NCI-H524 treated with DMSO at 0.1 percent for 48 hours (cell line): ENCODE measurements around the gene ELFN1.
"Not testable (repeated sequence)": the region's sequence is repeated elsewhere in the genome, so short reads cannot be mapped to it uniquely, and the experiment has no call there.

Experiments
- DNase-seq: peaks from one replicate; lab custom pipeline; 2025; lab: John Stamatoyannopoulos, UW

Gene ELFN1

DNA sequence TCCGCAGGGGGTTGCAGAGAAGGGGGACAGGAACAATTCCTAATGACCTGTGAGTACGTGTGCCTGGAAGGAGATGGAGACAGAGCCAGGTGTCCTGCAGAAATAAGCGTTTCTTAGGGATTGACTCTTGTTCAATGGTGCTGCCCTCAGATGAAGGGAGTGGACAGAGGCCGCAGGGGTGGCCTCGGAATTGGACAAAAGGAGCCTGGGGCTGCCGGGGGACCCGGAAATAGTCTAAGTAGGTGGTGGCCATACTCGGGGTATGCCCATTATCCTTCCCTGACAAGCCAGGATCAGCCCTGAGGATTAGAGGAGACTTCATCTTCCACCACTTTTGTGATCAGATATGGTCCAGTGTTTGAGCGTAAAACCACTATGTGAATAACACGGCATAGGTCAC is 39.2 kb downstream of the ELFN1 start:
- no peak for DNase-seq

DNA sequence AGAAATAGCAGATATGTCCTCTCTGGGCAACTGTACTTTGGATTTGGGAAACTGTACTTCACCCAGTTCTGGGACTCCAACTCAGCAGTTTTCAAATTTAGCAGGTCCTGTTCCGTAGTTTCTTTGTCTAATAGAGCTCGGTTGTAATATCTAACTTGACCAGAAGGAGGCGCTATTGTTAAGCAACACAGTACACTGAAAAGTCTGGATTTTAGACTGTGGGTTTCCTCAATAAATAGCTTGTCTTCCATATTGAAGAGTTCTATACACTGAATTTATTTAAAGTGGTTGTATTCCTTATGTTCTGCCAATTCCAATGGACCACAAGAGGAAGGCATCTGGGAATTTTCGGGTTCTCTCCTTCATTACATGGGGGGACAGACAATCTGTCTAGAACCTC is 39.8 kb downstream of the ELFN1 start:
- no peak for DNase-seq

DNA sequence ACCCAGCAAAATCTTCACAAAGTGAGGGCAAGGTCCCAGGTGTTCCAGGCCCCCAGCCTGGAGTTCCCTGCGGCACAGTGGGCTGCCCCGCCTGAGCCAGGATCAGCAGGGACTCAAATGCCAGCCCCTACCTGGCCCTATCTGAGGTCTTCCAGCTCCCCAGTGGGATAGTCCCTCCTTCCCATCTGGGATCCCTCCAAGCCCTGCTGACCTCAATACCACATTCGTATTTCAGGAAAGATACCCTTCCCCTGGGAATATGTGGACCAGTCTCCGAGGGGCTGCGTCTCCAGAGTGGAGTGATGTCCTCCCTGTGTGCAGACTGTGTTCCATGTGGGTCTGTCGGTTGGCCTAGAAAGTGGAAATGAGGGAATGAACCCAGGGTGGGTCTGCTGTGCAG is 40.9 kb downstream of the ELFN1 start:
- DNase-seq = no peak

DNA sequence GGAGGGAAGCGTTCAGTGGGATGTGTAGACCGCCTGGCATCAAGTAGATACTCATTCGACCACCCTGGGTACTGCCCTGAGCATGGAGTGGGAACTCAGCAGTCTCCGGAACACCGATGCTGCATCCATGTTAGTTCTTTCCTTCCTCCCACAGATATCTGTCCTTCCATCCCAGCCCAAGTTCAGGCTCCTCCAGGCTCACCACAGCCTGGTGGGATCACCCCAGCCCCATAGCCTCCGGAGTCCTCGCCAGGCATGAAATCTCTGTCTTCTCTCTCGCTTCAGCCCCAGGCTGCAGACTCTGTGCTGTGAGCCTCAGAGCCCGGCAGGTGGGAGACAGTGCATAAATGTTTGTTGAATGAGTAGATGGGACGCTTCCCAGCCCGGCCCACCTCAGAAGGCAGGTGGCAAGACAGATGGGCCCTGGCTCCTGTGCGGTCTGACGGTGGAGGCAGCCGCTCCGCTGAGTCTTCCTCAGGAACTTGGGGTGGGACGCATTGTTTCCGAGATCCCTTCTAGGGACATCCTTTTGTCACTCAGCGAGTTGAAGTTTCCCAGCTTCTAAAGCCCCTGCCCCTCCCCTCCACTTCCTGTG is 42.9 kb downstream of the ELFN1 start:
- DNase-seq = no peak

DNA sequence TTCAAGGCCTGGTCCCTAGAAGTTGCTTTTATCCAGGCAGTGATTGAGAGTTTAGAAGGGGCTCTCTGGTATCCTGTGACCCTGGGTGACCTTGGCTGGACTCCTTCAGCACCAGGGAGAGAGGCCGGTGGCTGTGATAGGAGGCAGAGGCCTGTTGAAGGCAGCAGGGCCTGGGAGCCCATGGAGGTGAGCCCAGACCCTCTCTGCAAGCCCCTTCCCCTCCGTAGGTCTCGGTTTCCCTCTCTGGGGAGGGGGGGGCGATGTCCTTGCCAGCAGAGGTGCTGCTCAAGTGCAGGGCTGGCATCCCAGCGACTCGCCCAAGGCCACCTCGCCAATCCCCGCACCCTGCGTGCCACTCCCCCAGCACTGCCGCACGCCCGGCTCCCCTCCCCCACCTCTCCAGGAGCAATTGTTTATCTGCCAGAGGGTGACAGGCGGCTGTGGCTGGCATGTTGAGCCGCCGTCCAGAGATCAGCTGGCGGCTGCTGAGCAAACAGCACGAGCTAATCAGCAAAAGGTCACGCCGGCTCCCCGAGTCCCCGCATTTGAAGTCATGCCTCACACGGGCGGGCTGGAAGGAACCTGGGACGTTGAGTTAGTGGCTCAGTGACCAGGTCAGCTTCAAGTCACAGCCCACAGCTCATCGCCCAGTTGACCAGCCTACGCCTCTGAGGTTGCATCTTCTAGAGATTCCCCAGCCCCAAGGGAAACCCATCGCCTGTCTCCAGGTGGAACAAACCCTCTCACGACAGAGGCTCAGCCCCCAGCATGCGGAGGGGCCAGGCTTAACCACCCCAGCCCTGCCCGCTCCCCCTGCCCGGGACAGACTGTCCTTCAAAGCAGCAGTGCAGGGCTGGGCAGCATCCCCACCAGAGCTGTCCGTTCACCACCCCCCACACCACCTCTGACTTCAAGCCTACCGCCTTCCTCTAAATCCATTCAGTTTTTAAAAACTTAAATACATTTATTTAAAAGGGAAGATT is 43.7 kb downstream of the ELFN1 start:
- no peak for DNase-seq

DNA sequence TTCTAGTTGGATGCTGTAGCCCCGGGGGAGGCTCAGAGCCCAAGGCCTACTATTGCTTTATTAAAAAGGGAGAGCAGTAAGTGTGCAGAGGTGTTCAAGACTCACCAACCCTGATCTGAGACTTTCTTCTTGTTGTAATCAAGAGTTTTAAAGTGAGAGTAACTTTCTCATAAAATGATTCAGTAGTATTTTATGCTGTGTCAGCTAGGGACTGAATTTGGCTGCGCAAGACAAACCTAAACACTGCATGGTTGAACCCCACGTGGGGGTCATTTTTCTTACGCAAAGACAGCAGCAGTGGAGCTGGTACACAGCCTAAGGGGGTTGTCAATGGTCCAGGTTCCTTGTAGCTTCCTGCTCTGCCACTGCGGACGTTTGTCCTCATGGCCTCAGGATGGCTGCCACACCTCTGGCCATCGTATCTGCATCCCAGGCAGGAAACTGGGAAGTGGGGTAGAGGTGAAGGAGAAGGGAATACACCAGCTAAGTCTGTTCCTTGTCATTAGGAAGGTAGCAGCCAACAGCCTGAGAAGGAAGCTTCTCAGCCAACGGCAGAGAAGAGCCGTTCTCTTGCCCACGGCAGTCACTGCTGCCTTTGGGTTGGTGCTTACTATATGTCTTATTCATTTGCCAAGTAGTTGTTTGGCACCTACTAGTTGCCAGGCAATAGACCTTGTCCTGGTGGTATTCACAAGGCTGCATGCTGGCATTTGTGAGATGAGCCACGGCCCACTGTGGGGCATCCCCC is 44.7 kb downstream of the ELFN1 start:
- DNase-seq = no peak

DNA sequence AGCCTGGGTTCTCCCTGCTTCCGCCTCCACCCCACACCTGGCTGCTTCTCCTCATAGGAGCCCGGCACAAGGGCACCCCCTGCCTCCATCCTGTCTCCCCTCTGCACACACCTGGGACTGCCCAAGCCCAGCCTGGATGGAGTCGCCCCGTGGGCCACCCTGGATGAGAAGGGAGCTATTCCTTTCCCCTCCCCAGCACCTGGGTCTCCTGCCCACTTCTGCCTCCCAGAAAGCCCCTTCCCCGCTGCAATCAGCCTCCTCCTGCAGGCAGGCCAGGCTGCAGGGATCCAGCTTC is 45.2 kb downstream of the ELFN1 start:
- DNase-seq = no peak

DNA sequence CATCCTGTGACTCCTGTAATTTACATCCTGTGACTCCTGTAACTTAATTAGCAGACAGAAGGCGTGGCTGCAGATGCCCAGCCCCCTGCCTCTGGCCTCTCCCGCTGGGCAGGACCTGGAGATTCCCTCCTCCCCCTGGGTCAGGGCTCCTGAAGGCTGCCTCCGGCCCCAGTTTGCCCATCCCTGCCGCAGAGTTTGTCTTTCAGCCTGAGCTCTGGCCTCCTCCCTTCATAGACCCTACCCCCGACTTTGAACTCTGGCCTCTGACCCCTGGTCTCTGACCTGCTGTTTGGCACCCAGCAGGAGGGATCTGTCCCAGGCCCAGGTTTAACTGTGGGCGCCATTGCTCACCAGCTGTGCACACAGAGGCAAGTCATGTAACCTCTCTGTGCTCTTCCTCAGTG is 45.6 kb downstream of the ELFN1 start:
- no peak for DNase-seq

DNA sequence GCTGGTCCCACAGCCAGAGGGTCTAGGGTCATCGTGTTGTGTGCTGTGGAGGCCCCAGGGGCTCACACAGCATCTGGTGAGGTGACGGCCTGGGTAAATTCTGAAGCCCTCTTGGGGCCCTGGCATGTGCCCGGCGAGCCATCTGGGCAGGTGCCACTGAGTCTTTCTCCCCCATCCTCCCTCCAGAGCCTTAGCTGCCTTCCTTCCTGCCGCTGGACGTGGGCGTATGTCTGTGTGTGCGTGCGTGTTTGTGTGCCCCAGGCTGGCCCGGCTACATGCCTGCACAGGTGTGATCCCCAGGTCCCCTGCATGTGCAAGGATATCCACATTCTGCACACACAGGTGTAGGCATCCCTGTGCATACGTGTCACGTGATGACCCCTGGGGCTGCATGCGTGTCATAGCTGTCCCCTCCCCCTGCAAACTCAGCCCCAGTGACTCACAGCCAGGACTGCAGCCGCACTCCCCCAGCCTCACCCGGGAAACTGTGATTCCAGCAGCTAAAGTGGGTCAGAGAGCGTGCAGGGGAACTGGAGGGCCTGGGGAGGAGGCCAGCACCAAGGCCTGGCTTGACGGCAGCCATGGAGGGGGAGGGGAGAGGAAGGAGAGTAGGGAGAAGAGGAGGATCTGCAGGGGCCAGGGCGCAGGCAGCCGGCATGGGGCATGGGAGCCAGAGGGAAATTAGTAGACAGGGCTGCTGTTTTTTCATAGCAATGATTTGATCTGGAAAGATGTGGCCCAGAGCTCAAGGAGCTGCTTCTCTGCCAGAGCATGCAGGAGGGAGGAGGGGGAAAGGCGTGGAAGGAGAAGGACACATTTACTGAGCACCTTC is 46.4 kb downstream of the ELFN1 start:
- DNase-seq = no peak

DNA sequence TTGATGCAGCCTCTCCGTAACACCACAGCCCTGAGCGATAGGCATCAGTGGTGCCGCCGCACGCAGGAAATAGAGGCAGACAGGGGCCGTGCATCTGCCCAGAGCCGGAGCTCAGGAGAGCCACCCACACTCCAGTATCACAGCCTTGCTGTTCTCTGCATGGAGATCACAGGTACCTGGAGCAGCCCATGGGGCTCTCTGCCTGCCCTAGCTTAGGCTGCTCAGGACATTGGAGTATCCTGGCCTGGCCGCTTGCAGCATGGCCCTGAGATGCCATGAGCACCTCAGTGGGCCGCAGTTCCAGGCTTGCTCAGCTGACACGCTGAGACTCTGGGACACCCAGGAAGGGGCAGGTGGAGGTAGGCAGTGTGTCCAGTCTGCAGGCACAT is 47.0 kb downstream of the ELFN1 start:
- no peak for DNase-seq

DNA sequence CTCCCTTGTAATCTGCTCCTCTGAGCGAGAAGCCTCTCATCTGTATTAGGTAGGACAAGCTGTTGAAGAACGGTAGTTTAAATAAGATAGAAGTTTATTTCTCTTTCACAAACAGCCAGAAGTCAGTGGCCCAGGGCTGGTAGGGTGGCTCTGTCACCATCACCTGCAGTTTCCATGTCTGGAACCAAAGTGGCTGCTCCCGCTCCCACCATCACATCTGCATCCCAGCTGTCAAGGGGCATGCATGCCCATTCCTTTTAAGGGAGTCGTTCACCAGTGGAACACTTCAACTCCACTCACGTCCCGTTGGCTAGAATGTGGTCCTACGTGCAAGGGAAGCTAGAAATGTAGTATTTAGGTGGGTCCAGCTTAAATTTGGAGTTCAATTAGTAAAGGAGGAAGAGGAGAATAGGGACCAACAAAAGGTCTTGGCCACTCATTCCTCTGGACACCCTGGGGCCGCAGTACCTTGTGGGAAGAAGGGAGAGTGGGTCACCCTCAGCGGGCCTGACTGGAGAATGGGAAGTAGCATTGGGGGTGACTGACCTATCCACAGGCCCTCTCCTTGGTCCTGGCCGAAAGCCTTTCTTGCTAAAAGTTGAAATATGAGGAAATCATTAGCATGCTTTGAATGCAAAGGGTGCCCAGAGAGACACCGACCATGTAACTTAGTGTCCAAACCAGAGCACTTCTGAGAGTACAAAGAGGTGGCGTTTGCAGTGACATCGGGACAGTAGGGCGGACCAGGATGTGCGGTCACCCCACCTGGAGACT is 48.0 kb downstream of the ELFN1 start:
- DNase-seq = no peak

DNA sequence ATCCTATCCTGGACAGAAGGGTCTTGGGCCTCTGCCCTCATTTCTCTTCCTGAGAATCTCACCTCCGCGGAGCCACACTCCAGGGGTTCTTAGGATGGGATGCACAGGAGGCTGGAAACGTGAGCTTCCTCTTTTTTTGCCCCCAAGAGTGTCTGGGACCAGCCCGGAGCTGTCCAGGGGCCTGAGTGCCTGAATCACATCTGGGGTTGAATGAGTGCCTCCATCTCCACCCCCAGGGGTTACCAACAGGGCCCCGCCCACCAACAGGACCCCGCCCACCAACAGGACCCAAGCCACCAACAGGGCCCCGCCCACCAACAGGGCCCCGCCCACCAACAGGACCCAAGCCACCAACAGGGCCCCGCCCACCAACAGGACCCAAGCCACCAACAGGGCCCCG is 48.8 kb downstream of the ELFN1 start:
- not testable (repeated sequence) for DNase-seq

DNA sequence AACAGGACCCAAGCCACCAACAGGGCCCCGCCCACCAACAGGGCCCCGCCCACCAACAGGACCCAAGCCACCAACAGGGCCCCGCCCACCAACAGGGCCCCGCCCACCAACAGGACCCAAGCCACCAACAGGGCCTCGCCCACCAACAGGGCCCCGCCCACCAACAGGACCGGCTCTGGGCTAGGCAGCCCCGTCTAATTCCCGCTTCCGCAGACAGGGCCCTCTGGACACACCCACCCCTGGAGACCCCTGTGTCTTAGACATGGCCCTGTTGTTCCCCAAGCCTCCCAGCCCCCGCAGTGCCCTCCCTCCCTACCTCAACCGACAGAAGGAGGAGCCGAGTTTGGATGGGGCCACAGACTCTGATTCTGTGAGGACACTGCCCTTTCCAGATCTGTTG is 49.2 kb downstream of the ELFN1 start:
- not testable (repeated sequence) for DNase-seq

DNA sequence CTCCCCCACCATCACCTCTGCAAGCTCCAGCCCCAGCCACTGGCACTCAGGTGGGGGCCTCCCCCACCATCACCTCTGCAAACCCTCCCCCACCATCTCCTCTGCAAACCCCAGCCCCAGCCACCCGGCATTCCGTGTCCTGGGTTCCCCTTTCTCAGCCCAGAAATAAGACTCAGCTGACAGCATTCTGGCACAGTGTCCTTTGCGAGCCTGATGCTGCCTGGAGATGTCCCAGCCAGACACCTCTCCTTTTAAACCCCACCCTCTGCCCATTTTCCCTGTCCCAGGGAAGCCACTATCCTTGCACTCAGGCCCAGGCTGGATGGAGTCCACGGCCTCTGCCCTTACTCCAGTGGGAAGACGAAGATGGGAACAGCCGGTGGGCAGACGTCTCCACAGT is 49.8 kb downstream of the ELFN1 start:
- no peak for DNase-seq

DNA sequence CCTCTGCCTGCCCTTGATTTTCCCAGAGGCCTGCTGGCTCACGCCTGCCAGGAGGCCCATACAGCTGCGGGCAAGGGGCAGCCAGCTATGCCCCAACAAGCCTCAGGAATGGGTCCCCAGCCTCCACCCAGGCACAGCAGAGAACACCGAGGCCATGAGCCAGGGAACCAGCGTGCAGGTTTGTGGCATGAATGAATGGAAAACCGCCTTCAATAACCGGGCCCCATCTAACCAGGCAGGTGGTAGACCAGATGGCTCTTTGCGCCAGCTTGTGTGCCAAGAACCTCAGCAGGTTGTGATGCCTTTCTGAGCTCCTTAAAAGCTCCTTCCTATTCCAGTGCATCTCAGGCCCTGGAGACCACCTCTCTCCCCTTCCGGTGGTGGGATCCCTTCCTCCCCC is 50.2 kb downstream of the ELFN1 start:
- peak; percentile 54 for DNase-seq

DNA sequence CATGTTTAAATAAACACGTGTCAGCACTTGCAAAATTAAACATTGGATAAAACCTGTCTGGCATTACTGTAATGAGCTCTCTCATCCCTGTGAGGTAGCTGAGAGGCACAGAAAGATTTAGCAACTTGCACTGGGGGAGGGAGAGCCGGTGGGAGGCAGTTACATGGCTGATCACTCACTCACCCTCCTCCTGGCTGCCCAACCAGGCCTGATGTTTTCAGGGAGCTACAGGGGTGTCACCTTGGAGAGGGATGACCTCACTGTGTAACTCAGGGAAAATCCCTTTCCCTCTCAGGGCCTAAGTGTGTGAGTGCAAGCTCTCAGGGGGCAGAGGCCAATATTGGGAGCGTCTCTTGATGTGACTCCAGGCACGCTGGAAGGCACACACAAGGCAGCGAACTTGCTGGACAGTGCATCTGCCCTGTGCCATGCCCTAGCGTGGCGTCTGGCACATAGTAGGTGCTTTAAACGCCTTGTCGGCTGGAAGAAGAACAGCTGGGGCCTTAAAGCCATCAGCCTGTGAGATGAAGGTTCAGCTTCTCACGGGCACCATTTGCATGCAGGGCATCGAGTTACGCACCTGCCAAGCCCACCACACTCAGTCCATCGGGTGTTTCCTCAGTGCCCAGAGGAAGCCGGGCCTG is 51.1 kb downstream of the ELFN1 start:
- DNase-seq = no peak

DNA sequence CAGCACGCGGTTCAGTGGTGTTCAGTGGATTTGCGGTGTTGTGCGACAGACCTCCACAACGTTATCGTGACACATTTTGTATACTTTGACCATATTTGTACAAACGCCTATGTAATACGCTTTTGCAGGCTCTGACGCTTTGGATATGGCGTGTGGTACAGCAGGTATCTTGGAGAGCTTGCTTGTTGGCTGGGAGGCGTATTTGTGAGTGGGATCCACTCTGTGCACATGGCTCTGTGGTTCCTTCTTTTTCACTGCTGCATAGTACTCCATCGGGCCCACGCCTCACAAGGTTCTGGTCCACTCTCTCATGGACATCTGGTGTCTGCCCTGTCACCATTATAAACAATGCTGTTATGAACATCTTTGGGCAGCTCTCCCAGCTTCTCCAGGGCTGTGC is 53.2 kb downstream of the ELFN1 start:
- no peak for DNase-seq

DNA sequence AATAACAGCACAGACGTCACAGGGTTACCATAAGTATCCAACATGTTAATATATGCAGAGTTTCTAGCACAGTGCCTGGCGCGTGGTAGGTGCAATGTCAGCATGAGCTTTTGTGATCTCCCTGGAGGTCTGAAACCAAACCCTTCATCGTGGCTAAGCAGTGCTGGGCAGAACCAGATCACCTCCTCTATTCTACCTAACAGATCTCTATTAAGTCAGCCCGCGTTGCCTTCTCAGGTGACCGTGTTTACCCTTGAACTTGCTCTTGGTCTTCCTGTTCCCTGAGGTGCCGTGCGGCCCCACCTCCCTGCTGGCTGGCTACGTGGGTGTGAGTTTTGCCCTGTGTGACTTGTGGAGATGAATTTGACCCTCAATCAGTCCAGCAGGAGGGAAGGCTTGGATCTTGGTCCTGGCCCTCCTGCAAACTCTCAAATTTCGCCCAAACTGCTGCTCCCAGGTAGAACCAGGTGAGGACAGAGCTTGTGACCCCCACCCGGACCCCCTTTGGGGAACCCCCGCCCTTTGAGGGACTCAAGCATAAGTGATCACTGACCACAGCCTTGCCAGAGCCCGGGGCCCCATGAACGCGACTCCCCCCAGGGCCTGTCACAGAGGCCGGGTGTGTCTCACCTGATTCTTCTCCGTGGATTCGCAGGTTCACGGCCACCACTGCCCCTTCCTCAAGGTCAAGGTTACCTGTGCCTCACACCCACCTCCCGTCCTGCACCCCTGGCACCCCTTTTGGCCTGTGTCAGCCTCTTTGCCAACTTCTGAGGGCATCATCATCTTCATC is 54.2 kb downstream of the ELFN1 start:
- DNase-seq = no peak

DNA sequence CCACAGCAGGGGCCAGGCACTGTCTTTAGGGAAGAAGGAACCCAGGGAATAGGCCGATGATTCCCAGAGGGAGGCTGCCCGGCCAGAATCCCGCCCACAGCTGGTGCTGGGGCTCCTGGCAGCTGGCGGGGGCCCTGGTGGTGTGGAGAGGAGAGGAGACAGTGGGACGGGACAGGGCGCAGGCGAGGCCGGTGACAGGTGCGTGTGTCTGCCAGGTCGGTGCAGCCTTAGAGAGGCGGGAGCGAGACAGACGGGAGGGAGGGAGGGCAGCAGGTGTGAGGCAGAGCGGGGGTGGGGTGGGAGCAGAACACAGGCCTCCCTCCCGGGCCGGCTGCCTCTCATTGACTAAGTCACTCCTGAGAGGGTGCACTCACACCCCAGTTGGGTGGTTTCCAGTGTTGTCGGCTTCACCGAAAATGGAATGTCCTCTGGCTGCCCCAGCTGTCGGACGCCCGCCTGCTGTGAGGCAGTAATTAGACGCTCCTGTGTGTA is 55.2 kb downstream of the ELFN1 start:
- DNase-seq = peak; percentile 94
